Ascending aorta (tissue), 2 donors: Measurements from ENCODE around the gene ANKRD40. TPM values are rescaled to one million over a fixed set of nuclear protein-coding genes. Genes with fewer than 3 reads are reported as not detected.
"Not testable (repeated sequence)": the region's sequence is repeated elsewhere in the genome, so short reads cannot be mapped to it uniquely, and the experiment has no call there.

Experiments used
- DNase-seq, 2 donors: peaks; one replicate each; pipeline ENCODE4 v3.0.0-alpha.2; 2019; ENCODE audit warnings: low spot score in 2 of 2
- H3K27ac ChIP-seq, 2 donors: fragments of 200-600 bp; sonication (generic); one replicate each; pipeline ENCODE4 v1.5.1; 2016 to 2017; ENCODE audit warnings: mild to moderate bottlenecking in 1 of 2
- H3K27me3 ChIP-seq: fragments of 200-600 bp; sonication (generic); one replicate; pipeline ENCODE4 v1.5.1; 2017
- H3K36me3 ChIP-seq, 2 donors: fragments of 200-600 bp; sonication (generic); one replicate each; pipeline ENCODE4 v1.5.1; 2016
- H3K4me1 ChIP-seq, 2 donors: fragments of 200-600 bp; sonication (generic); one replicate each; pipeline ENCODE4 v1.5.1; 2016 to 2017; ENCODE audit warnings: mild to moderate bottlenecking in 1 of 2
- H3K4me3 ChIP-seq, 2 donors: fragments of 200-600 bp; sonication (generic); one replicate each; pipeline ENCODE4 v1.5.1; 2016 to 2017; ENCODE audit warnings: mild to moderate bottlenecking in 1 of 2
- H3K9me3 ChIP-seq, 2 donors: fragments of 200-600 bp; sonication (generic); one replicate each; pipeline ENCODE4 v1.5.1; 2016
- CTCF ChIP-seq, 3 experiments: fragments of 200-600 bp in 2 of 3; fragments of 450-650 bp in 1 of 3; sonication (generic) in 2 of 3; IDR thresholded peaks; one replicate each; pipeline ENCODE4 v1.5.1; 2016 to 2019; ENCODE audit warnings: antibody characterized with exemption in 3 of 3, mild to moderate bottlenecking in 1 of 3, moderate library complexity in 1 of 3
- intact Hi-C: fragments of 100-400 bp; cut with DNase I; formaldehyde crosslinking; loops from one replicate; pipeline ENCODE4 v1.15.1; 2023
- total RNA-seq: library from RNA; depleted of rRNA; stranded (reverse); fragments of >200 nt; gene quantifications from one replicate; pipeline ENCODE4 v1.1.0, GENCODE V29; 2016

The ANKRD40 gene
- total RNA-seq, 1 donor from 2014 or later: 35.4 TPM

GRCh38 chr17:50725769-50726655 is 18.3 kb upstream of the ANKRD40 start:
- Histone ChIP-seq H3K9me3 (no peaks in the 10 kb centered on the region), H3K27me3 (no peaks in the 10 kb centered on the region), H3K27ac (no peak overlapping the region), H3K36me3 (no peaks in the 10 kb centered on the region), H3K4me1 (peaks cover 15 to 62% of the 10 kb centered on the region in 2 donors), H3K4me3 (no peak overlapping the region)
- intact Hi-C loops: no loop called here
- DNase-seq: no peak
- TF ChIP-seq CTCF (IDR thresholded peaks at IDR 0.05): no peak

GRCh38 chr17:50724622-50725021 is 16.9 kb upstream of the ANKRD40 start:
- H3K4me3 ChIP-seq, H3K27ac ChIP-seq, H3K27me3 ChIP-seq, intact Hi-C loops, H3K9me3 ChIP-seq, DNase-seq, H3K36me3 ChIP-seq: not testable (repeated sequence)
- peaks cover 15 to 48% of the 10 kb centered on the region in 2 donors for H3K4me1 ChIP-seq

GRCh38 chr17:50722746-50723145 is 15.0 kb upstream of the ANKRD40 start:
- Histone ChIP-seq H3K4me3 (peak overlapping the region in 1 of 2 donors; percentile 77), H3K4me1 (peaks cover 15 to 41% of the 10 kb centered on the region in 2 donors), H3K9me3 (no peaks in the 10 kb centered on the region), H3K27me3 (no peaks in the 10 kb centered on the region), H3K27ac (no peak overlapping the region), H3K36me3 (no peaks in the 10 kb centered on the region)
- DNase-seq: no peak
- TF ChIP-seq CTCF (IDR thresholded peaks at IDR 0.05): no peak
- intact Hi-C loops: no loop called here

GRCh38 chr17:50721194-50722010 is 13.7 kb upstream of the ANKRD40 start:
- H3K27ac ChIP-seq: peak overlapping the region in 1 of 2 donors; percentile 91
- no peak for DNase-seq
- H3K4me1 ChIP-seq: peaks cover 15 to 33% of the 10 kb centered on the region in 2 donors
- no peaks in the 10 kb centered on the region for H3K27me3 ChIP-seq
- no peak for TF ChIP-seq CTCF (IDR thresholded peaks at IDR 0.05)
- intact Hi-C loops: no loop called here
- H3K36me3 ChIP-seq: no peaks in the 10 kb centered on the region
- no peaks in the 10 kb centered on the region for H3K9me3 ChIP-seq
- peak overlapping the region; percentile 77 to 95 for H3K4me3 ChIP-seq

GRCh38 chr17:50719924-50720794 is 12.4 kb upstream of the ANKRD40 start:
- TF ChIP-seq CTCF (IDR thresholded peaks at IDR 0.05): no peak
- H3K9me3 ChIP-seq: no peaks in the 10 kb centered on the region
- peaks cover 15 to 26% of the 10 kb centered on the region in 2 donors for H3K4me1 ChIP-seq
- no peaks in the 10 kb centered on the region for H3K36me3 ChIP-seq
- peak overlapping the region; percentile 91 to 97 for H3K27ac ChIP-seq
- intact Hi-C loops: loop anchor here (1.0 kb wide), 1 partner anchor 13 kb away; the partner anchor contains the start of gene ANKRD40
- no peak for DNase-seq
- peak overlapping the region; percentile 77 to 95 for H3K4me3 ChIP-seq
- no peaks in the 10 kb centered on the region for H3K27me3 ChIP-seq
